ENCODE measurements around the gene TCEA2.

The TCEA2 gene

GRCh38 chr20:64067005-64067632 is 4.1 kb downstream of the TCEA2 start:
- in situ Hi-C loops (cut with HindIII; ENCODE audit: low pct_unique_long_range_greater_than_20kb, low sequenced_read_pairs) = no loop called here
- DNase-seq (ENCODE audit: low read depth in 1 of 2, low spot score in 1 of 2) = no peak
- no peak for TF ChIP-seq JUND (IDR thresholded peaks at IDR 0.05; ENCODE audit: low read depth)

GRCh38 chr20:64067733-64068307 is 4.8 kb downstream of the TCEA2 start:
- DNase-seq (ENCODE audit: low read depth in 1 of 2, low spot score in 1 of 2) = no peak
- TF ChIP-seq JUND (IDR thresholded peaks at IDR 0.05; ENCODE audit: low read depth) = no peak
- in situ Hi-C loops (cut with HindIII; ENCODE audit: low pct_unique_long_range_greater_than_20kb, low sequenced_read_pairs) = no loop called here

GRCh38 chr20:64068386-64069208 is 5.6 kb downstream of the TCEA2 start:
- in situ Hi-C loops (cut with HindIII; ENCODE audit: low pct_unique_long_range_greater_than_20kb, low sequenced_read_pairs) = no loop called here
- no peak for TF ChIP-seq JUND (IDR thresholded peaks at IDR 0.05; ENCODE audit: low read depth)
- DNase-seq (ENCODE audit: low read depth in 1 of 2, low spot score in 1 of 2) = no peak

- DNase-seq (ENCODE audit: low read depth in 1 of 2, low spot score in 1 of 2) = no peak
- no peak for TF ChIP-seq JUND (IDR thresholded peaks at IDR 0.05; ENCODE audit: low read depth)
- in situ Hi-C loops (cut with HindIII; ENCODE audit: low pct_unique_long_range_greater_than_20kb, low sequenced_read_pairs) = no loop called here
Measured at GRCh38 chr20:64069209-64069613, 6.2 kb downstream of the TCEA2 start.

- peak; percentile 47 to 89 for DNase-seq (ENCODE audit: low read depth in 1 of 2, low spot score in 1 of 2)
- in situ Hi-C loops (cut with HindIII; ENCODE audit: low pct_unique_long_range_greater_than_20kb, low sequenced_read_pairs) = no loop called here
- TF ChIP-seq JUND (IDR thresholded peaks at IDR 0.05; ENCODE audit: low read depth) = no peak
Measured at GRCh38 chr20:64069614-64070243, 6.7 kb downstream of the TCEA2 start.

GRCh38 chr20:64070244-64070993 is 7.4 kb downstream of the TCEA2 start:
- no peak for TF ChIP-seq JUND (IDR thresholded peaks at IDR 0.05; ENCODE audit: low read depth)
- DNase-seq (ENCODE audit: low read depth in 1 of 2, low spot score in 1 of 2) = no peak
- in situ Hi-C loops (cut with HindIII; ENCODE audit: low pct_unique_long_range_greater_than_20kb, low sequenced_read_pairs) = no loop called here

- DNase-seq (ENCODE audit: low read depth in 1 of 2, low spot score in 1 of 2) = no peak
- in situ Hi-C loops (cut with HindIII; ENCODE audit: low pct_unique_long_range_greater_than_20kb, low sequenced_read_pairs) = no loop called here
- TF ChIP-seq JUND (IDR thresholded peaks at IDR 0.05; ENCODE audit: low read depth) = no peak
Measured at GRCh38 chr20:64071341-64072332, 8.6 kb downstream of the TCEA2 start.

- no peak for DNase-seq (ENCODE audit: low read depth in 1 of 2, low spot score in 1 of 2)
- in situ Hi-C loops (cut with HindIII; ENCODE audit: low pct_unique_long_range_greater_than_20kb, low sequenced_read_pairs) = no loop called here
- TF ChIP-seq JUND (IDR thresholded peaks at IDR 0.05; ENCODE audit: low read depth) = no peak
Measured at GRCh38 chr20:64072498-64073063, 9.6 kb downstream of the TCEA2 start.

GRCh38 chr20:64073476-64074183 is 10.6 kb downstream of the TCEA2 start:
- in situ Hi-C loops (cut with HindIII; ENCODE audit: low pct_unique_long_range_greater_than_20kb, low sequenced_read_pairs) = no loop called here
- DNase-seq (ENCODE audit: low read depth in 1 of 2, low spot score in 1 of 2) = no peak

GRCh38 chr20:64074184-64074789 is 11.3 kb downstream of the TCEA2 start:
- in situ Hi-C loops (cut with HindIII; ENCODE audit: low pct_unique_long_range_greater_than_20kb, low sequenced_read_pairs) = no loop called here

More at GRCh38 chr20:64073476-64074183, 10.6 kb downstream of the TCEA2 start:
- TF ChIP-seq JUND (IDR thresholded peaks at IDR 0.05; ENCODE audit: low read depth) = no peak

More at GRCh38 chr20:64074184-64074789, 11.3 kb downstream of the TCEA2 start:
- TF ChIP-seq JUND (IDR thresholded peaks at IDR 0.05; ENCODE audit: low read depth) = no peak
- no peak for DNase-seq (ENCODE audit: low read depth in 1 of 2, low spot score in 1 of 2)

All from T47D (cell line).